GM18498 (cell line): ENCODE data around the gene ZEB1.
"Not testable (repeated sequence)": the region's sequence is repeated elsewhere in the genome, so short reads cannot be mapped to it uniquely, and the experiment has no call there.

Experiments used
- ATAC-seq: cut with Tn5 transposase; IDR thresholded peaks from one replicate; pipeline ENCODE4 v1.9.1; 2021; ENCODE audit warnings: mild to moderate bottlenecking, moderate library complexity; ENCODE audit not compliant: unreplicated experiment

Gene ZEB1

DNA sequence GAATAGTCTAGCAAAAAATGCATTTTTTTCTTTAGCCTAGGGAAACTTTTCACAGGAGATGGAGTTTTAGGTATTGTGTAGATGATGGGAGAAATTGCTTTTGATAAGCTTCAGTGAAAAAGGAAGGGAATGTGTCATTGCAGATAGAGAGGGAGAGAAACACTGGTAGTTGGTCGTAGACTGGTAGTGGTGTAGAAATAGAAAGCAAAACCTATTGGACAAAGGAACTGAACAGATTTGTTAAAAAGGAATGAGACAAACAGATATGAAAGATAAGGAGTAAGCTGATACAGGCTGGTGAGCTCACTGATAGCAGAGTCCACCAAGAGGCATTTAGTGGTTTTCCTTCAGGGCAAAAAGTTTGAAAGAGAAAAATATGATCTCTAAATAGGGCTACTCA is 94.3 kb downstream of the ZEB1 start:
- ATAC-seq: no peak

DNA sequence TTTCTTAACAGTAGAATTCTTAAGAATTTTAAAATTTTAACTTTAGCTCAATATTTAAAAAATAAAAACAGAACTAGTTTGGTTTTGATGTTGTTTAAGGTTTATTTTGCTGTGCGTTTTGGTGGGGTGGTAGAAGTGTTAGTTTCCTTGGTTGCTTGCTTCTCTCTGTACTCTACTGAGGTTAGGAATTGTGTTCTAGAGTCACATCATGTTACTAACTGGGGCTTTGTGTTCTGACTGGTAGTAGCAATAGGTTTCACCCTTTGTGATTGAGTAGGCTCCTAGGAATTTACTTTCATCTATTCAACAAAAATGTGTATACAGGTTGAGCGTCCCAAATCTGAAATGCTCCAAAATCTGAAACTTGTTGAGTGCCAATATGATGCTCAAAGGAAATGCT is 99.5 kb downstream of the ZEB1 start:
- ATAC-seq: no peak

DNA sequence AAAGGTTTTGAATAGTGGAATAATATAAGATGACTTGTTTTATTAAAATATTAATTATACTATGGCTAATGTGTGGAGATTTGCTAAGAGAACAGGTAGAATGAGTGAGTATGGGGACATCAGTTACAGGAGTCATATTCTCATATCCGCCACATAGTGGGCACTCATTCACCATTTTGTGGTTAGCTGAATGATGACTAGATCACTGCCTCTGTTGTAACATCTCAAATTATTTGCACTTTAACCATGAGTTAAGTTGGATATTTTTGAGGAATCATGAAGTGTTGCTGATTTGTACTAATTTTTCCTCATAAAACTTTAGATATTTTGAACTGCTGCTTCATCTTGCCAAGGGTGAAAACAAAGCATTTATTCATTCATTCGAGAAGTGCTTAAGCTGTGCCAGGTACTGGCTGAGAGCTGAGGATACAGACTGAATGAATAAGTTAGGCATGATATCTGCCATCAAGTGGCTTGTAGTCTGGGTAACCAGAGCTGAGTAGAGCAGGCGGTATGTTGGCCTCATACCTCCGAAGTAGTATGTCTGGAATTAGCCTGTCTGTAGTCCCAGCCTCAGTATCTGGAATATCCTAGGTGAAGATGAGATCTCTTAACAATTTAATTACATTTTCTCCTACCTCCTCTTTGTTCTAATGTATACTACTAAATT is 100.5 kb downstream of the ZEB1 start:
- no peak for ATAC-seq

DNA sequence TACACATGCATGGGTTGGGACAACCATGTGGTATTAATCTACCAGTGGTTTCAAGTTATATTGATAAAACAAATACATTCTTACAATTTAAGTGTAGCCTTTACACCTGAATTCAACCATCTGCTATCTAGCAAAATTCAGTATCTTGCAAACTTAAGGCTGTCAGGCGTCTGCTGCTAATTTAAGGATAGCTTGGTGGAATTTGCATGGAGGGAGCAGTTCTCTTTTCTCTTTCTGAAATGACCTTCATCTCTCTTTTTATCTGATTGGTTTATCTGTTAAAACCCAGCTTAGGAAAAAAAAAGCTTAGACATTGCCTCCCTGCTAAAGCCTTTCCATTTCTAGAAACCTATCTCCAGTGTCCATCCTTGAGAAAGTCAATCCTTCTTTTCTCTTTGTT is 102.3 kb downstream of the ZEB1 start:
- ATAC-seq: no peak

DNA sequence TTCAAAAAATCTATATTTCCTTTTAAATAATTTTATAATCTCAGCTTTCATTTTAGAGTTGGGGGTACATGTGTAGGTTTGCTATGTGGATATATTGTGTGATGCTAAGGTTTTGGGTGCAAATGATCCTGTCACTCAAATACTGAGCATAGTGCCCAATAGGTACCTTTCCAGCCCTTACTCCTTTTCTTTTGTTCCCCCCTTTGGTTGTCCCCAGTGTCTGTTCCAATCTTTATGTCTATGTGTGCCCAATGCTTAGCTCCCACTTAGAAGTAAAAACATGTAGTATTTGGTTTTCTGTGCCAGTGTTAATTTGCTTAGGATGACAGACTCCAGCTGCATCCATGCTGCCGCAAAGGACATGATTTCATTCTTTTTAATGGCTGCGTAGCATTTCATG is 103.6 kb downstream of the ZEB1 start:
- no peak for ATAC-seq

DNA sequence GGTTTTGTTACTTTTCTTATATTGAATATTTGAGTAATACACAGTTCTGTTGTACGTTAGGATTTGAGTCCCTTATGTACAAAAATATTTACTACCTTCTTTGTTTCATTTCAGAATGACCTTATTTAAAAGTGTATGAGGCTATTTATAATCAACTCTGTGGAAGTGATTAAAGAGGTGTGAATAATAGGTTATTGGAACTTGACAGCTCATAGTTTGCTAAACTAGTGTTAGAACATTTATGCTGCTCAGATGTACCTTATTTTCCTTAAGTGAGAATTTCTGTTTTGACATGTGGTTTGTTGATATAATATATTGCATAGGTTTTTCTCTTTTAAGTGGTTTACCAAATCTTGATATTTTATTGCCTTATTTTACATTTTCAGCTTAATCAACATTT is 105.5 kb downstream of the ZEB1 start:
- ATAC-seq: no peak

DNA sequence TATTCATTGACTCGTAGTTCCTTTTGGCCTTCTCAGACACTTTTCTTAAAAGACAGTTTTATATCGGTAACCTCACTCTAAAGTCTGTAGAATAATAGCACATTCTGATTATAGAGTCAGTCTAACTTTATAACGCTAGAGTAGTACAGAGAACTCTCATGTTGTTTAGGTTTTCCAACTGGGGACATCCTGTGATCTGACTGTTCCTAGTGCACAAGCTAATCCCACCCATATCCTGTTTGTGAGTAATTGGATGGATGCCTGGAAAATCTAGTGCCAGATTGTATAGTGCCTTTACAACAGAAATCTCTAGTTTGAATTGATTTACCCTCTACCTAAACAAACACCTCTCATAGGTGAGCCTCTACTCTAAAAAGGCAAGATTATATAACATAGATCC is 107.4 kb downstream of the ZEB1 start:
- ATAC-seq: no peak

DNA sequence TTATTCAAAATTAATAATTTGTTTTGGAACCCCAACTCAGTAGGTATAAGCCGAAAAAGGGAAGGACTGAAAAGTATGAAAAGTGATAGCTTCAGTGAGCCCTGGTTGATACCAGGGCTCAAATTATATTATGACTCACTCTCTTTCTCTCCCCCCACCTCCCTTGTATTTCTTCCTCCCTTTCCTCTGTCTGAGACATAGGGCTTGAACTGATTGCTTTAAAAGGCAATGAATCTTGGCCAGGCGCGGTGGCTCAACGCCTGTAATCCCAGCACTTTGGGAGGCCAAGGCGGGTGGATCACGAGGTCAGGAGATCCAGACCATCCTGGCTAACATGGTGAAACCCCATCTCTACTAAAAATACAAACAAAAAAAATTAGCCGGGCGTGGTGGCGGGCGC is 108.3 kb downstream of the ZEB1 start:
- ATAC-seq: not testable (repeated sequence)

DNA sequence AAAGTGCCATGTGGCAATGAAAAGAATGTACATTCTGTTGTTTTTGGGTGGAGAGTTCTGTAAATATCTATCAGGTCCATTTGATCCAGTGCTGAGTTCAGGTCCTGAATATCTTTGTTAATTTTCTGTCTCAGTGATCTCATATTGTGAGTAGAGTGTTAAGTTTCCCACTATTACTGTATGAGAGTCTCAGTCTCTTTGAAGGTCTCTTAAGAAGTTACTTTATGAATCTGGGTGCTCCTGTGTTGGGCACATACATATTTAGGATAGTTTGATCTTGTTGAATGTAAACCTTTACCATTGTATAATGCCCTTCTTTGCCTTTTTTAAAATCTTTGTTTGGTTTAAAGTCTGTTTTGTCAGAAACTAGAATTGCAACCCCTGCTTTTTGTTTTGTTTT is 109.5 kb downstream of the ZEB1 start:
- ATAC-seq: not testable (repeated sequence)

DNA sequence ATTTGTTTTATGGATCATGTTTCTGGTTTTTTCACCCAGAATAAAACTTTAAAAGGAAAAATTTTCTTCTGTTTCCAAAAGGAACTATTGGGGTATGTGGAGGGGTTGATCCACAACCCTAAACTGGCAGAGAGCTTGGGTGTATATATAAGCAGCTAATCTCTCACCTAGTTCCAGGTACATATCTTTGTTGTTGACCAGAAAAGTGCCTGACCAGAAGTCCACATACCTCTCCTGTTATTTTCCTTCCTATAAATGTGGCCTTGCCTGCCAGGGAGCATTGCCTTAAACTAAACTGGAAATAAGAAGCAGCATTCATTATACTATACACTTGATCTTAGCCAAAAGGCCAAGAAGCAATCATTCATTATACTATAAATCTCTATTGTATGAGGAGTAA is 112.0 kb downstream of the ZEB1 start:
- no peak for ATAC-seq

DNA sequence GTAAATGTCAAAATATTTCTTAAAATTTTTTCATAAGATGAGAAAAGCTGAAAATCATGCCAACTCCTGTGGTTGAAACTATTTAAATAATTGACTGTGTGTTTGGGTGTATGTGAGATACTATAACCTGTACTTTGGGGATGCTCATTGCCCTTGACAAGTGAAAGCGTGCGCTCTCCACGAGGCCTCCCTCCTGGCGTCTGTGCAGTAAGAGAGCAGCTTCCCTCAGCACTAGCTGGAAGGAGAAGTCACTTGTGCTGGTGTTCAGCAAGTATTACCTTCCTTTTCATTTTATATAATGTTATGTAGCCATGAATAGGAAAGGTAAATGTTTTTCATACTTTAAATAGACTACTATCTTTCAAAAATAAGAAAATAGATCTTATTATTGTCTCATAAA is 118.9 kb downstream of the ZEB1 start:
- no peak for ATAC-seq

DNA sequence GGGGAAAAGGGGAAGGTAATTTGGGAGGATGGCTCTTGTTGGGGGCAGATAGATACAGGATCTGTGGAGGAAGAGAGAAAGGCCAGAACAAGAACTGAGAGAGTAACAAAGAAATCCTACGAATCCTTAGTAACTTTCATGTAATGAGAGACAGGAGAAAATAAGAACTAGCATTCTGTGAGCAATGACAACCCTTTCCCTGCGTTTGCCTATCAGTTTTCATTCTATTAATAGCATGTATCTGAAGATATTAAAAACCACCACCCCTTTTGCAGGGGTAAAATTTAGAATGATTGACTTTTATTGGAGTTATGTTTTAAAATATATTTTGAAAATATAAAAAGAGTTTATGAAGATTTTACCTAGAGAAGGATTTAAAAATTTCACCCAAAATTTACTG is 132.8 kb downstream of the ZEB1 start:
- ATAC-seq: no peak

DNA sequence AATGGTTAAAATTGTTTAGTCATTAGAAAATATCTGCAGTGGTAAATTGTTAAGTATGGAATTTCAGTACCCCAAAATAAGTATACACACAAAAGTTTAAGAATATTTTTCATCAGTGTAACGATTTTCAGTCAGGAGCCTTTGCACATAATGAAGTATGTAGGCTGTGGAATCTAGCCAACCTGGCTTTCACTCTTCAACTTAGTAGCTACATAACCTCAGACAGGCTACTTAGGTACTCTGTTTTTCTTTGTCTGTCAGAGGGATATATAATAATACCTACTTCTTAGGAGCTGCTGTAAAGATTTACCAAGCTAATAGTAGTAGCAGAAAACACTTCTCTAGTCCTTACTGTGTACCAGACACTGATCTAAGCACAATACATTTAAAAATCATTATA is 137.5 kb downstream of the ZEB1 start:
- no peak for ATAC-seq

DNA sequence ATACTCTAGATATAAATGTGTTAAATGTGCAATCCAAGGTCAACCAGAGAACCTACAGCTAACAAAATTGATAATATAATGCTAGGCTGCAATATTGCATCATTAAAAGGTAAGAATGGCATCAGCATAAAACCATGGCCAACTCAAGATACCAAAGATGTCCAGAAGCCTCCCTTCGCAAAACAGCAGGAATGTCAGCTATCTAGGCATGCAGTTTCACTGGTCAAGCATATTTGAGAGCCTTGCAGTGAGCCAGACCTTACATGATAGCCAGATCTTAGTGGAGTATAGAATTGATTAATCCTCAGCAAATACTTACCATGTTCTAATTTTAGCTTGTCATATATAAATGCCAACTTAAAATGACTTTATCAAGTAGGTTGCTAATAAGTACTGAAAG is 138.8 kb downstream of the ZEB1 start:
- ATAC-seq: no peak

DNA sequence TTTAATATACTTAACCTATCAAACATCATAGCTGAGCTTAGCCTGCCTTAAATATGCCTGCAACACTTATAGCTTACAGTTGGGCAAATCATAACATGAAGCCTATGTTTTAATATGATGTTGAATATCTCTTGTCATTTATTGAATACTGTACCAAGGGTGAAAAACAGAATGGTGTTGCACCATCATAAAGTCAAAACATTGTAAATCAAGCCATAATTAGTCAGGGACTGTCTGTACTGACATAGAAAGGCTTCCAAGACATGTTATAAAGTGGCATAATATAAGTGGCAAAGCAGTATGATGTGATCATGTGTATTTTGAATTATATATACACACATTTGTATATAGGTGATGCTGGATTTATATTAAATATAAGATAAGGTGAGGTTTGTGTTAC is 140.0 kb downstream of the ZEB1 start:
- ATAC-seq: no peak

DNA sequence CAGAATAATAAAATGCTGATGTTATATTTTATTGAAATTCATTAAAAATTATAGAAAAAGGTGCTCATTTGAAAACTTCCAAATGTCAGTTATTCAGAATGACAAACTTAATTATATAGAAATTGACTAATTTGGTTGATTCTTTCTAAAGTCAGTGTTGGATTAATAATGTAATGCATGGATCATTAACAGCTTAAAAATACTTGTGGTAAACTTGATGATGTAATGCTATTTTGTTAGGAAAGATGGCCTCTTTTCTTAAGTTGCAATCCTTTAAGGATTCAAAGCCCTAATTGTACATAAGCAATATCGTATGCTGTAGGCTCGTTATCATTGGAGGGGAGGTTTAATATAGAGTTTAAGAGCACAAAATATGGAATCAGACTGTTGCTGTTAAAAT is 141.2 kb downstream of the ZEB1 start:
- ATAC-seq: no peak

DNA sequence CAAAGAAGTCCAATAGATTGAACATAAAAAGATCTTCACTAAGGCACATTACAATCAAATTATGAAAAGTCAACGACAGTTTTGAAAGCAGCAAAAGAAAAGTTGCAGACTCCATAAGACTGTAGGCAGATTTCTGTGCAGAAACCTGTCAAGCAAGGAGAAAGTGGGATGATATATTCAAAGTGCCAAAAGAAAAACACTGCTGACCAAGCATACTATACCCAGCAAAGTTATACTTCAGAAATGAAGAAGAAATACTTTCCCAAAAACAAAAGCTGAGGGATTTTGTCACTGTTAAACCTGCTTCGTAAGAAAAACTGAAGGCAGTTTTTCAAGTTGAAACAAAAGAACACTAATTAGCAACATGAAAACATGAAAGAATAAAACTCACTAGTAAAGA is 145.5 kb downstream of the ZEB1 start:
- no peak for ATAC-seq

DNA sequence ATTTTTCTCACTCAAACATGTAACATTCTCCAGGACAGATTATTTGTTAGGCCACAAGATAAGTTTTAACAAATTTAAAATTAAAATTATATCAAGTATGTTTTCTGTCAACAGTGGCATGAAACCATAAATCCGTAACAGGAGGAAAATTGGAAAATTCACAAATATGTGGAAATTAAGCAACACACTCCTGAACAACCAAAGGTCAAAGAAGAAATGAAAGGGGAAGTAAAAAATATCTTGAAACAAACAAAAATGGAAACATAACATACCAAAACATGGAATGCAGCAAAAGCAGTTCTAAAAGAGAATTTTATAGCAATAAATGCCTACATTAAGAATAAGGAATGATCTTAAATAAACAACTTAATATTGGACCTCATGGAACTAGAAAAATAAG is 147.3 kb downstream of the ZEB1 start:
- no peak for ATAC-seq

DNA sequence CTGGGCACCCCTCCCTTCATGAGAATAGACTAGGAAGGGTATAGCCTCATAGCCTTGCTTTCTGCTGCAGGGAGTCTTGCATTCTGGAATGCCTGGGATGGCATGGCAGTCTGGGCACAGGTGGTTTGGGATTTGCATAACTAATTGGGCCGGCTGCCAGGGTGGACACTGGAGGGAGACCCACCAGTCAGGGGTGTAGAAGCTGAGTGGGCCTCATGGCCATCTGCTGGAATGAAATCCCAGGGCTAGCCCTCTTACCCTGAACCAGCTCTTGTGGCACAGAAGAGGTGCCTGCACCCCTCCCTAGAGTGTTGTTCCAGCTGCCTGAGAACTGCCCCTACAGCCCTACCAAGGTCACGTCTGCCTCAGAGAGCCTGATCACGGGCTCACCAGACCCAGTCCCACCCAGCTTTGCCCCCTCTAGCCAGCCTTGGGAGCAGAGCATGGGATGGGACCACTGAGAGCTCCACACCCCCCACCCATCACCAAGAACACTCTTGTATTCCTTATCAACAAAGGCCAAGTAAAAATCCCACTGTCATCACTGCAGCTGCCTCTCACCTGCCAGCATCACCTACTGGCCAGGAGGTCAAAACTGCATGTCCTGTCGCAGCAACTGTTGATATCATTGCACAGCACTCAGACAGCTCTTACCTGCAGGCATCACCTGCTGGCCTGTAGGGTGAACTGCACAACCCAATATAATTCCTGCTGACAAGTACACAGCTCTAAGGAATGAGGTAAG is 148.9 kb downstream of the ZEB1 start:
- ATAC-seq: no peak

DNA sequence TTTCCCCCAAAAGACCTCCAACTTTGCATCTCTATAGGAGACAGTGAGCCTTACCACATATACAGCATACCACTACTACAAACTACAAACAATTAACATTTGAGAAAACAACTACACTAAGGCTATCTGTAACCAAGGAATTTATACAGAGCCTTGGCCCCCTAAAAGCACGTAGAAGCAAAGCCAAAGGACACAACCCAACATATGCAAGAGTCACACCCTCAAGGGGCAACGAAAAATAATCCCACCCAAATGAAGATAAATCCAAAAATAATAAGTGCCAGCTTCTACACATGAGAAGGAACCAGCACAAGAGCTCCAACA is 149.5 kb downstream of the ZEB1 start:
- ATAC-seq: no peak

DNA sequence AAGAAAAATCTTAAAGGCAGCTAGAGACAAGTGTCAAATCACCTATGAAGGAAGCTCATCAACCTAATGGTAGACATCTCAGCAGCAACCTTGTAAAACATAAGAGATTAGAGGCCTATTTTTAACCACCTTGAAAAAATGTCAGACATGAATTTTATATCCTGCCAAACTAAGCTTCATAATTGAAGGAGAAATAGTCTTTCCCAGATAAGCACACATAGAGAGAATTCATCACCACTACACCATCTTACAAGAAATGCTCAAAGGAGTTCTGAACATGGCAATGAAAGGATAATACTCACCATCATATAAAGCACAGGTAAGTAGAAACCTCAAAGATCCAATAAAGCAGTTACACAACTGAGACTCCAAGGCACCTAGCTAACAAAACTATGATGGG is 156.5 kb downstream of the ZEB1 start:
- ATAC-seq: no peak

DNA sequence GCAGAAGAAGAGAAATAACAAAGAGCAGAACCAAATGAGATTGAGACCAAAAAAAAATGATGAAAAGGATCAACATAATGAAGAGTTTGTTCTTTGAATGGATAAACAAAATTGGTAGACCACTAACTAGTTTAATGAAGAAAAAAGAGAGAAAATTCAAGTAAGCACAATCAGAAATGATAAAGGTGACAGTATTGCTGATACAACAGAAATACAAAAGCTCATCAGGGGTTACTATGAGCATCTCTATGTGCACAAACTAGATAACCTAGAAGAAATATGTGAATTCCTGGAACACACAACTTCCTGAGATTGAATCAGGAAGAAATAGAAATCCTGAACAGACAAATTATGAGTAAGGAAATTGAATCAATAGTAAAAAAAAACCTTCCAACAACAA is 157.1 kb downstream of the ZEB1 start:
- ATAC-seq: no peak

DNA sequence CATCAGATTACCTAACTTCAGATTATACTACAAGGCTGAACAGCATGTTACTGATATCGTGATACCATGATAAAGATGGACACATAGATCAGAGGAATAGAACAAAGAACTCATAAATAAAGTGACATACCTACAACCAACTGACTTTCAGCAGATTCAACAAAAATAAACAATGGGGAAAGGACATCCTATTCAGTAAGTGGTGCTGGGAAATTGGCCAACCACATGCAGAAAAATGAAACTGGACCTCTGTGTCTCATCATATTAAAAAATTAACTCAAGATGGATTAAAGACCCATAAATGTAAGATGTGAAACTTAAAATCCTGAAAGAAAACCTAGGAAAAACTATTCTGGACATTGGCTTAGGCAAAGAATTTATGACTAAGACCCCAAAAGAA is 158.6 kb downstream of the ZEB1 start:
- ATAC-seq: no peak
